HepG2 (cell line): ENCODE data around the gene CGB3. TPM values are rescaled to one million over a fixed set of nuclear protein-coding genes. Genes with fewer than 3 reads are reported as not detected.
A peak's percentile ranks its signal among the peaks of the same experiment; 100 is the strongest.

Experiments used
- CC2D1A ChIP-seq: sonication (generic); formaldehyde crosslinking; IDR thresholded peaks from 2 replicates; pipeline ENCODE4 v1.8.1; 2023; ENCODE audit warnings: mild to moderate bottlenecking, missing genetic modification reagents
- CENPX ChIP-seq: sonication (generic); formaldehyde crosslinking; IDR thresholded peaks from 2 replicates; pipeline ENCODE4 v1.9.0; 2021; ENCODE audit warnings: mild to moderate bottlenecking, missing genetic modification reagents, moderate library complexity
- ETV6 ChIP-seq: sonication (generic); formaldehyde crosslinking; conservative IDR thresholded peaks from 2 replicates; pipeline ENCODE4 v1.4.0; 2020; ENCODE audit warnings: missing genetic modification reagents
- FOXO1 ChIP-seq: sonication (generic); formaldehyde crosslinking; IDR thresholded peaks from 2 replicates; pipeline ENCODE4 v1.4.0; 2020; ENCODE audit warnings: missing genetic modification reagents
- GATAD2A ChIP-seq: IDR thresholded peaks from 2 replicates; pipeline ENCODE4 v1.6.1; 2016
- HOXD1 ChIP-seq: sonication (generic); formaldehyde crosslinking; IDR thresholded peaks from 2 replicates; pipeline ENCODE4 v1.5.0; 2020; ENCODE audit warnings: missing genetic modification reagents
- KDM5A ChIP-seq: fragments of 200-600 bp; sonication (generic); IDR thresholded peaks from 2 replicates; pipeline ENCODE4 v1.7.0; 2018; ENCODE audit warnings: antibody characterized with exemption, mild to moderate bottlenecking, low read length, borderline replicate concordance
- MATR3 ChIP-seq: sonication (generic); formaldehyde crosslinking; IDR thresholded peaks from 2 replicates; pipeline ENCODE4 v1.4.0; 2020; ENCODE audit warnings: missing genetic modification reagents
- MTF1 ChIP-seq: sonication (generic); formaldehyde crosslinking; IDR thresholded peaks from 2 replicates; pipeline ENCODE4 v1.5.0; 2020; ENCODE audit warnings: missing genetic modification reagents
- SRSF1 ChIP-seq: fragments of 200-400 bp; formaldehyde crosslinking; optimal IDR thresholded peaks from 2 replicates; pipeline ENCODE3; 2017; ENCODE audit warnings: mild to moderate bottlenecking, low read depth, low read length, moderate library complexity
- ZFY ChIP-seq: sonication (generic); formaldehyde crosslinking; IDR thresholded peaks from 2 replicates; pipeline ENCODE4 v1.4.0; 2020; ENCODE audit warnings: missing genetic modification reagents
- ZNF773 ChIP-seq: sonication (generic); formaldehyde crosslinking; IDR thresholded peaks from 2 replicates; pipeline ENCODE4 v1.4.0; 2020; ENCODE audit warnings: missing genetic modification reagents, borderline replicate concordance
- polyA plus RNA-seq, 8 experiments: library from polyadenylated mRNA; depleted of rRNA in 3 of 8; stranded (reverse) in 7 of 8; unstranded in 1 of 8; fragments of >200 nt; fragmentation: Illumina TruSeq in 4 of 8; extraction: Trizol in 4 of 8; gene quantifications; 2 replicates each; pipeline versions ENCODE4 v1.2.1 to v1.2.3, GENCODE V29; 2011 to 2016; ENCODE audit warnings: low read depth in 4 of 8, missing spikeins in 1 of 8, mixed read lengths in 1 of 8; ENCODE audit not compliant: insufficient read depth in 1 of 8
- total RNA-seq, 5 experiments: library from RNA; depleted of rRNA; stranded (reverse); fragments of >200 nt; fragmentation: Illumina TruSeq; extraction: Trizol; gene quantifications; 2 replicates each; pipeline ENCODE4 v1.2.3, GENCODE V29; 2016; ENCODE audit warnings: low read depth in 1 of 5
- TF ChIP-seq, protein P1 (sequence below): sonication (generic); formaldehyde crosslinking; IDR thresholded peaks from 2 replicates; pipeline ENCODE4 v1.5.0; 2020; ENCODE audit warnings: mild to moderate bottlenecking, missing genetic modification reagents
- TF ChIP-seq, protein P2 (sequence below): sonication (generic); formaldehyde crosslinking; IDR thresholded peaks from 2 replicates; pipeline ENCODE4 v1.4.0; 2020; ENCODE audit warnings: missing genetic modification reagents
- TF ChIP-seq, protein P3 (sequence below): sonication (generic); formaldehyde crosslinking; IDR thresholded peaks from 2 replicates; pipeline ENCODE4 v1.8.0; 2022; ENCODE audit warnings: mild to moderate bottlenecking, missing genetic modification reagents, borderline replicate concordance
- TF ChIP-seq, protein P4 (sequence below): IDR thresholded peaks from 2 replicates; pipeline ENCODE4 v1.6.1; 2016
- TF ChIP-seq, protein P5 (sequence below): sonication (generic); formaldehyde crosslinking; IDR thresholded peaks from 2 replicates; pipeline ENCODE4 v1.4.0; 2020; ENCODE audit warnings: missing genetic modification reagents, borderline replicate concordance

Gene CGB3
- total and polyA plus RNA-seq, 2 of the 13 experiments (the other 11 are each of a cell fraction or from before 2014, with no cell fraction given) = not detected

DNA sequence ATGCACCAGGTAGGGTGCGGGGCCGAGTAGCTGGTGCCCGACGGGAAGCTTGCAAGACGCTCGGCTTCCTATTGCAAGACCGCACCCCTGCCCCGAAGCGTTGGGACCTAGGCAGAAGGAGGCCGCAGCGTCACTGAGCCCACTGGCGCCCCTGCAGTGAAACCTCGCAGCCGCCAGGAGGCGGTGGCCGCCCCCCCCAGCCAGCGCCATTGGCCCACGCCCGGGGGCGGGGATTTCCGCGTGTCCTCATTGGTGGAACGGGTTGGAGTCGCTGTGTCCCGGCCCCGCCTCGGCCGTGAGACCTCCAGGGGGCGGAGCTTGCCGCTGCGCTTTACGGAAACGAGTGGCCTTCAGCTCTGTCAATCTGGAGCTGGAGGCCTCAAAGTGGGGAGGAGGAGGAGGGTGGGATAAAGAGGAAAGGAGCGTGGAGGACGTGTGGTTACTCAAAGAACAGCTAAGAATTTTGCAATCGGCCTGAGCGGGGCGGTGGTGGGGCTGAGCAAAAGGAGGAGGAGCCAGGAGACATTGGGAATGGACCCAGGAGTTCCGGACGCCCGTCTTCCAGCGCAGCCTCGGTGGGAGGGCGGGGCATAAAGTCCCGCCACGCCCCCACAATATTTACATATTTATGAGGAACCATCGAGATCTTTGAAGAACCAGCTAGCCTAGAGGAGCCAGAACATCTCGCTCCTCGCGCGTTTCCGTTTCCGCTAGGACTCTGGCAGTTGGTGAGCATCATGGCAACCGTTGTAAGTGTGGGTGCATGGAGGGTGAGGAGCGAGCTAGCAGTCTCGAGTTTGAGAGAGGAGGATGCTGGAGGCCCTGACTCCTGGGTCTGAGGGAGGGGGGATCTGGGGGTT is 30.7 kb downstream of the CGB3 start, which contains the start of the genes GYS1 and RUVBL2 (continued):
- TF ChIP-seq, protein P1, sequence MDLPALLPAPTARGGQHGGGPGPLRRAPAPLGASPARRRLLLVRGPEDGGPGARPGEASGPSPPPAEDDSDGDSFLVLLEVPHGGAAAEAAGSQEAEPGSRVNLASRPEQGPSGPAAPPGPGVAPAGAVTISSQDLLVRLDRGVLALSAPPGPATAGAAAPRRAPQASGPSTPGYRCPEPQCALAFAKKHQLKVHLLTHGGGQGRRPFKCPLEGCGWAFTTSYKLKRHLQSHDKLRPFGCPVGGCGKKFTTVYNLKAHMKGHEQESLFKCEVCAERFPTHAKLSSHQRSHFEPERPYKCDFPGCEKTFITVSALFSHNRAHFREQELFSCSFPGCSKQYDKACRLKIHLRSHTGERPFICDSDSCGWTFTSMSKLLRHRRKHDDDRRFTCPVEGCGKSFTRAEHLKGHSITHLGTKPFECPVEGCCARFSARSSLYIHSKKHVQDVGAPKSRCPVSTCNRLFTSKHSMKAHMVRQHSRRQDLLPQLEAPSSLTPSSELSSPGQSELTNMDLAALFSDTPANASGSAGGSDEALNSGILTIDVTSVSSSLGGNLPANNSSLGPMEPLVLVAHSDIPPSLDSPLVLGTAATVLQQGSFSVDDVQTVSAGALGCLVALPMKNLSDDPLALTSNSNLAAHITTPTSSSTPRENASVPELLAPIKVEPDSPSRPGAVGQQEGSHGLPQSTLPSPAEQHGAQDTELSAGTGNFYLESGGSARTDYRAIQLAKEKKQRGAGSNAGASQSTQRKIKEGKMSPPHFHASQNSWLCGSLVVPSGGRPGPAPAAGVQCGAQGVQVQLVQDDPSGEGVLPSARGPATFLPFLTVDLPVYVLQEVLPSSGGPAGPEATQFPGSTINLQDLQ (CRISPR knock-in tag) = no peak
- TF ChIP-seq, protein P2, sequence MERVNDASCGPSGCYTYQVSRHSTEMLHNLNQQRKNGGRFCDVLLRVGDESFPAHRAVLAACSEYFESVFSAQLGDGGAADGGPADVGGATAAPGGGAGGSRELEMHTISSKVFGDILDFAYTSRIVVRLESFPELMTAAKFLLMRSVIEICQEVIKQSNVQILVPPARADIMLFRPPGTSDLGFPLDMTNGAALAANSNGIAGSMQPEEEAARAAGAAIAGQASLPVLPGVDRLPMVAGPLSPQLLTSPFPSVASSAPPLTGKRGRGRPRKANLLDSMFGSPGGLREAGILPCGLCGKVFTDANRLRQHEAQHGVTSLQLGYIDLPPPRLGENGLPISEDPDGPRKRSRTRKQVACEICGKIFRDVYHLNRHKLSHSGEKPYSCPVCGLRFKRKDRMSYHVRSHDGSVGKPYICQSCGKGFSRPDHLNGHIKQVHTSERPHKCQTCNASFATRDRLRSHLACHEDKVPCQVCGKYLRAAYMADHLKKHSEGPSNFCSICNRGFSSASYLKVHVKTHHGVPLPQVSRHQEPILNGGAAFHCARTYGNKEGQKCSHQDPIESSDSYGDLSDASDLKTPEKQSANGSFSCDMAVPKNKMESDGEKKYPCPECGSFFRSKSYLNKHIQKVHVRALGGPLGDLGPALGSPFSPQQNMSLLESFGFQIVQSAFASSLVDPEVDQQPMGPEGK = peak; percentile 64
- TF ChIP-seq, protein P3, sequence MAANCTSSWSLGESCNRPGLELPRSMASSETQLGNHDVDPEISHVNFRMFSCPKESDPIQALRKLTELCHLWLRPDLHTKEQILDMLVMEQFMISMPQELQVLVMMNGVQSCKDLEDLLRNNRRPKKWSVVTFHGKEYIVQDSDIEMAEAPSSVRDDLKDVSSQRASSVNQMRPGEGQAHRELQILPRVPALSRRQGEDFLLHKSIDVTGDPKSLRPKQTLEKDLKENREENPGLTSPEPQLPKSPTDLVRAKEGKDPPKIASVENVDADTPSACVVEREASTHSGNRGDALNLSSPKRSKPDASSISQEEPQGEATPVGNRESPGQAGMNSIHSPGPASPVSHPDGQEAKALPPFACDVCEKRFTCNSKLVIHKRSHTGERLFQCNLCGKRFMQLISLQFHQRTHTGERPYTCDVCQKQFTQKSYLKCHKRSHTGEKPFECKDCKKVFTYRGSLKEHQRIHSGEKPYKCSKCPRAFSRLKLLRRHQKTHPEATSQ (CRISPR knock-in tag) = 0 out of 2 replicates have a peak, but pooled peaks have one; percentile 59
- no peak for TF ChIP-seq CENPX (CRISPR knock-in tag)
- TF ChIP-seq SRSF1 = peak; percentile 27
- TF ChIP-seq MTF1 = no peak
- TF ChIP-seq, protein P4, sequence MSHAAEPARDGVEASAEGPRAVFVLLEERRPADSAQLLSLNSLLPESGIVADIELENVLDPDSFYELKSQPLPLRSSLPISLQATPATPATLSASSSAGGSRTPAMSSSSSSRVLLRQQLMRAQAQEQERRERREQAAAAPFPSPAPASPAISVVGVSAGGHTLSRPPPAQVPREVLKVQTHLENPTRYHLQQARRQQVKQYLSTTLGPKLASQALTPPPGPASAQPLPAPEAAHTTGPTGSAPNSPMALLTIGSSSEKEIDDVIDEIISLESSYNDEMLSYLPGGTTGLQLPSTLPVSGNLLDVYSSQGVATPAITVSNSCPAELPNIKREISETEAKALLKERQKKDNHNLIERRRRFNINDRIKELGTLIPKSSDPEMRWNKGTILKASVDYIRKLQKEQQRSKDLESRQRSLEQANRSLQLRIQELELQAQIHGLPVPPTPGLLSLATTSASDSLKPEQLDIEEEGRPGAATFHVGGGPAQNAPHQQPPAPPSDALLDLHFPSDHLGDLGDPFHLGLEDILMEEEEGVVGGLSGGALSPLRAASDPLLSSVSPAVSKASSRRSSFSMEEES (CRISPR knock-in tag) = peak; percentile 43; the same call in 1 of the 2 replicates
- TF ChIP-seq ZFY (CRISPR knock-in tag) = peak; percentile 79
- TF ChIP-seq, protein P5, sequence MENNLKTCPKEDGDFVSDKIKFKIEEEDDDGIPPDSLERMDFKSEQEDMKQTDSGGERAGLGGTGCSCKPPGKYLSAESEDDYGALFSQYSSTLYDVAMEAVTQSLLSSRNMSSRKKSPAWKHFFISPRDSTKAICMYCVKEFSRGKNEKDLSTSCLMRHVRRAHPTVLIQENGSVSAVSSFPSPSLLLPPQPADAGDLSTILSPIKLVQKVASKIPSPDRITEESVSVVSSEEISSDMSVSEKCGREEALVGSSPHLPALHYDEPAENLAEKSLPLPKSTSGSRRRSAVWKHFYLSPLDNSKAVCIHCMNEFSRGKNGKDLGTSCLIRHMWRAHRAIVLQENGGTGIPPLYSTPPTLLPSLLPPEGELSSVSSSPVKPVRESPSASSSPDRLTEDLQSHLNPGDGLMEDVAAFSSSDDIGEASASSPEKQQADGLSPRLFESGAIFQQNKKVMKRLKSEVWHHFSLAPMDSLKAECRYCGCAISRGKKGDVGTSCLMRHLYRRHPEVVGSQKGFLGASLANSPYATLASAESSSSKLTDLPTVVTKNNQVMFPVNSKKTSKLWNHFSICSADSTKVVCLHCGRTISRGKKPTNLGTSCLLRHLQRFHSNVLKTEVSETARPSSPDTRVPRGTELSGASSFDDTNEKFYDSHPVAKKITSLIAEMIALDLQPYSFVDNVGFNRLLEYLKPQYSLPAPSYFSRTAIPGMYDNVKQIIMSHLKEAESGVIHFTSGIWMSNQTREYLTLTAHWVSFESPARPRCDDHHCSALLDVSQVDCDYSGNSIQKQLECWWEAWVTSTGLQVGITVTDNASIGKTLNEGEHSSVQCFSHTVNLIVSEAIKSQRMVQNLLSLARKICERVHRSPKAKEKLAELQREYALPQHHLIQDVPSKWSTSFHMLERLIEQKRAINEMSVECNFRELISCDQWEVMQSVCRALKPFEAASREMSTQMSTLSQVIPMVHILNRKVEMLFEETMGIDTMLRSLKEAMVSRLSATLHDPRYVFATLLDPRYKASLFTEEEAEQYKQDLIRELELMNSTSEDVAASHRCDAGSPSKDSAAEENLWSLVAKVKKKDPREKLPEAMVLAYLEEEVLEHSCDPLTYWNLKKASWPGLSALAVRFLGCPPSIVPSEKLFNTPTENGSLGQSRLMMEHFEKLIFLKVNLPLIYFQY = peak; percentile 72; the same call in 1 of the 2 replicates
- peak; percentile 87; the same call in 1 of the 2 replicates for TF ChIP-seq KDM5A
- TF ChIP-seq ETV6 (CRISPR knock-in tag) = 0 out of 2 replicates have a peak, but pooled peaks have one; percentile 45
- peak; percentile 82 for TF ChIP-seq GATAD2A (CRISPR knock-in tag)
- no peak for TF ChIP-seq CC2D1A (CRISPR knock-in tag)
- no peak for TF ChIP-seq MATR3 (CRISPR knock-in tag)
- TF ChIP-seq HOXD1 (CRISPR knock-in tag) = no peak
- 0 out of 2 replicates have a peak, but pooled peaks have one; percentile 50 for TF ChIP-seq FOXO1 (CRISPR knock-in tag)
- no peak for TF ChIP-seq ZNF773 (CRISPR knock-in tag)
